HepG2 (cell line): ENCODE measurements around the gene MYH7. TPM values are rescaled to one million over a fixed set of nuclear protein-coding genes. Genes with fewer than 3 reads are reported as not detected.
A peak's percentile ranks its signal among the peaks of the same experiment; 100 is the strongest.

Experiments used
- ADNP ChIP-seq: sonication (generic); formaldehyde crosslinking; IDR thresholded peaks from 2 replicates; pipeline ENCODE4 v1.4.0; 2020; ENCODE audit warnings: missing genetic modification reagents
- BORCS8-MEF2B ChIP-seq: sonication (generic); formaldehyde crosslinking; IDR thresholded peaks from 2 replicates; pipeline ENCODE4 v1.8.0; 2022; ENCODE audit warnings: mild to moderate bottlenecking, missing genetic modification reagents
- CEBPZ ChIP-seq: IDR thresholded peaks from 2 replicates; pipeline ENCODE4 v1.6.1; 2012; ENCODE audit warnings: low read length, improper control_type of control experiment
- FOXJ3 ChIP-seq: sonication (generic); formaldehyde crosslinking; IDR thresholded peaks from 2 replicates; pipeline ENCODE4 v1.4.0; 2020; ENCODE audit warnings: missing genetic modification reagents, mild to moderate bottlenecking, borderline replicate concordance
- GATAD2A ChIP-seq: IDR thresholded peaks from 2 replicates; pipeline ENCODE4 v1.6.1; 2016
- GFI1 ChIP-seq: sonication (generic); formaldehyde crosslinking; IDR thresholded peaks from 2 replicates; pipeline ENCODE4 v1.5.0; 2020; ENCODE audit warnings: missing genetic modification reagents, mild to moderate bottlenecking, borderline replicate concordance
- GPBP1L1 ChIP-seq: sonication (generic); formaldehyde crosslinking; IDR thresholded peaks from 2 replicates; pipeline ENCODE4 v1.5.0; 2020; ENCODE audit warnings: mild to moderate bottlenecking, missing genetic modification reagents
- HHEX ChIP-seq: IDR thresholded peaks from 2 replicates; pipeline ENCODE4 v1.6.1; 2016; ENCODE audit warnings: control low read depth
- KLF15 ChIP-seq: sonication (generic); formaldehyde crosslinking; IDR thresholded peaks from 2 replicates; pipeline ENCODE4 v1.8.1; 2023; ENCODE audit warnings: borderline replicate concordance, mild to moderate bottlenecking, inconsistent platforms, missing genetic modification reagents, mixed read lengths
- MYC ChIP-seq: sonication (generic); formaldehyde crosslinking; IDR thresholded peaks from 2 replicates; pipeline ENCODE4 v1.9.0; 2021; ENCODE audit warnings: missing genetic modification reagents, borderline replicate concordance
- NR2F6 ChIP-seq, 2 experiments: IDR thresholded peaks; 2 replicates each; pipeline ENCODE4 v1.6.1; 2016; ENCODE audit warnings: antibody characterized with exemption in 1 of 2, mild to moderate bottlenecking in 1 of 2
- ZC3H13 ChIP-seq: sonication (generic); formaldehyde crosslinking; IDR thresholded peaks from 2 replicates; pipeline ENCODE4 v1.8.1; 2023; ENCODE audit warnings: mild to moderate bottlenecking, missing genetic modification reagents, moderate library complexity
- polyA plus RNA-seq, 8 experiments: library from polyadenylated mRNA; depleted of rRNA in 3 of 8; stranded (reverse) in 7 of 8; unstranded in 1 of 8; fragments of >200 nt; fragmentation: Illumina TruSeq in 4 of 8; extraction: Trizol in 4 of 8; gene quantifications; 2 replicates each; pipeline versions ENCODE4 v1.2.1 to v1.2.3, GENCODE V29; 2011 to 2016; ENCODE audit warnings: low read depth in 4 of 8, missing spikeins in 1 of 8, mixed read lengths in 1 of 8; ENCODE audit not compliant: insufficient read depth in 1 of 8
- total RNA-seq, 5 experiments: library from RNA; depleted of rRNA; stranded (reverse); fragments of >200 nt; fragmentation: Illumina TruSeq; extraction: Trizol; gene quantifications; 2 replicates each; pipeline ENCODE4 v1.2.3, GENCODE V29; 2016; ENCODE audit warnings: low read depth in 1 of 5
- TF ChIP-seq, protein P1 (sequence below), 2 experiments: sonication (generic) in 1 of 2; formaldehyde crosslinking in 1 of 2; IDR thresholded peaks; 2 replicates each; pipeline versions ENCODE4 v1.6.1 to v1.9.0; 2014 to 2022; ENCODE audit warnings: antibody characterized with exemption in 1 of 2, borderline replicate concordance in 1 of 2, inconsistent platforms in 1 of 2, low read depth in 1 of 2, missing genetic modification reagents in 1 of 2
- TF ChIP-seq, protein P2 (sequence below): sonication (generic); formaldehyde crosslinking; IDR thresholded peaks from 2 replicates; pipeline ENCODE4 v1.5.1; 2020; ENCODE audit warnings: missing genetic modification reagents, mild to moderate bottlenecking, borderline replicate concordance

Gene MYH7
- total and polyA plus RNA-seq, 2 of the 13 experiments (the other 11 are each of a cell fraction or from before 2014, with no cell fraction given), result 0.04 TPM; not detected in 1

- no peak for TF ChIP-seq HHEX (CRISPR knock-in tag)
- TF ChIP-seq NR2F6 (IDR thresholded peaks at IDR 0.05), result no peak
- peak; percentile 37; the same call in 1 of the 2 replicates for TF ChIP-seq NR2F6 (CRISPR knock-in tag; IDR thresholded peaks at IDR 0.05)
- TF ChIP-seq, protein P1, sequence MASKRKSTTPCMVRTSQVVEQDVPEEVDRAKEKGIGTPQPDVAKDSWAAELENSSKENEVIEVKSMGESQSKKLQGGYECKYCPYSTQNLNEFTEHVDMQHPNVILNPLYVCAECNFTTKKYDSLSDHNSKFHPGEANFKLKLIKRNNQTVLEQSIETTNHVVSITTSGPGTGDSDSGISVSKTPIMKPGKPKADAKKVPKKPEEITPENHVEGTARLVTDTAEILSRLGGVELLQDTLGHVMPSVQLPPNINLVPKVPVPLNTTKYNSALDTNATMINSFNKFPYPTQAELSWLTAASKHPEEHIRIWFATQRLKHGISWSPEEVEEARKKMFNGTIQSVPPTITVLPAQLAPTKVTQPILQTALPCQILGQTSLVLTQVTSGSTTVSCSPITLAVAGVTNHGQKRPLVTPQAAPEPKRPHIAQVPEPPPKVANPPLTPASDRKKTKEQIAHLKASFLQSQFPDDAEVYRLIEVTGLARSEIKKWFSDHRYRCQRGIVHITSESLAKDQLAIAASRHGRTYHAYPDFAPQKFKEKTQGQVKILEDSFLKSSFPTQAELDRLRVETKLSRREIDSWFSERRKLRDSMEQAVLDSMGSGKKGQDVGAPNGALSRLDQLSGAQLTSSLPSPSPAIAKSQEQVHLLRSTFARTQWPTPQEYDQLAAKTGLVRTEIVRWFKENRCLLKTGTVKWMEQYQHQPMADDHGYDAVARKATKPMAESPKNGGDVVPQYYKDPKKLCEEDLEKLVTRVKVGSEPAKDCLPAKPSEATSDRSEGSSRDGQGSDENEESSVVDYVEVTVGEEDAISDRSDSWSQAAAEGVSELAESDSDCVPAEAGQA (IDR thresholded peaks at IDR 0.05; ENCODE audit: low read depth), result no peak
- TF ChIP-seq, protein P1 (CRISPR knock-in tag; IDR thresholded peaks at IDR 0.05; ENCODE audit: borderline replicate concordance), result no peak
- TF ChIP-seq GPBP1L1, result no peak
- TF ChIP-seq ADNP (CRISPR knock-in tag), result no peak
- no peak; the same call in 1 of the 2 replicates for TF ChIP-seq GATAD2A
- peak; percentile 48; the same call in 1 of the 2 replicates for TF ChIP-seq MYC (CRISPR knock-in tag)
- 0 out of 2 replicates have a peak, but pooled peaks have one; percentile 32 for TF ChIP-seq BORCS8-MEF2B (CRISPR knock-in tag)
- TF ChIP-seq ZC3H13 (CRISPR knock-in tag), result 0 out of 2 replicates have a peak, but pooled peaks have one; percentile 14
- no peak for TF ChIP-seq KLF15 (CRISPR knock-in tag)
- TF ChIP-seq FOXJ3 (CRISPR knock-in tag), result no peak
- TF ChIP-seq, protein P2, sequence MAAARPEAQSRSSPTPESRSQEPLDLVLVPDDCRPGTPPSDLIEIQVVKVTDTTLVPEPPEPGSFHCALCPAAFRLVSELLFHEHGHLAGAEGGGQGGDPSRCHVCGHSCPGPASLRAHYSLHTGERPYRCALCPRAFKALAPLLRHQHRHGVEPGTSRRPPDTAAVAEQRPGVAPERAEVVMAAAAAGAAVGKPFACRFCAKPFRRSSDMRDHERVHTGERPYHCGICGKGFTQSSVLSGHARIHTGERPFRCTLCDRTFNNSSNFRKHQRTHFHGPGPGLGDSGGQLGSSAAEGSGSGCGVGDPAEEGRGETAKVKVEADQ (CRISPR knock-in tag), result no peak
- TF ChIP-seq GFI1 (CRISPR knock-in tag), result no peak
- no peak for TF ChIP-seq CEBPZ
These were observed at the start of gene MYH7 (continued) for GRCh38 chr14:23435543-23436326.
